ENCODE results near the gene EIF5AL1.

- TF ChIP-seq CTCF (conservative IDR thresholded peaks at IDR 0.05; ENCODE audit: low read length) (peak; percentile 52; the same call in 1 of the 2 replicates), EZH2phosphoT487 (IDR thresholded peaks at IDR 0.05; ENCODE audit: borderline replicate concordance) (no peak)
Measured at GRCh38 chr10:79502561-79503309, 9.6 kb upstream of the EIF5AL1 start.
